ENCODE data around the gene APBB3. TPM values are rescaled to one million over a fixed set of nuclear protein-coding genes. Genes with fewer than 3 reads are reported as not detected.

The APBB3 gene
- total RNA-seq, 1 donor from 2014 or later = 20.7 TPM

DNA sequence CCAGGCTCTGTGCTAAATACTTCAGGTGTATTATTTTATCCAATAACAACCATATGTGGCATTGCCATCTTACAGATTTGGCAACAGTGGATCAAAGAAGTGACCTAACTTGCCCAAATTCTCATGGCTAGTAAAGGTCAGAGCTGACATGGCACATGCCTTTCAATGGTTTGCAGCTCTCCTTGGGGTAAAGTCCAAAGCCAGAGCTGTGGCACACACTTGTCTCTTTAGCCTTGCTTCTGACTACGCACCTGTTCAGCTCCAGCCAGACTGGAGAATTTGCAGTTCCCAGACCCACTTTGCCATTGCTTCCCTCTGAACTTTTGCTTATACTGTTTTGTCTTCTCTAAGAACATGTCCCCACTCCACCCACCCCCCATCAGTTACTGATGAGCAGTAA, 6.1 kb upstream of the APBB3 start:
- Histone ChIP-seq H3K27ac (no peak overlapping the region), H4K20me1 (ENCODE audit: low read depth) (no peaks in the 10 kb centered on the region), H3K4me3 (no peak overlapping the region), H3K9ac (no peak overlapping the region), H3K79me2 (ENCODE audit: low read depth) (peaks cover 10% of the 10 kb centered on the region), H3K27me3 (no peaks in the 10 kb centered on the region), H3K4me2 (no peak overlapping the region), H3F3A (ENCODE audit: low read depth) (no peaks in the 10 kb centered on the region), H3K9me3 (ENCODE audit: low read depth) (no peaks in the 10 kb centered on the region), H2AFZ (replicated peaks) (no peak overlapping the region), H3K36me3 (no peaks in the 10 kb centered on the region), H3K4me1 (peaks cover 5% of the 10 kb centered on the region)
- H3K36me3 Mint-ChIP-seq = peaks cover 11% of the 10 kb centered on the region
- H3K9me3 Mint-ChIP-seq = no peaks in the 10 kb centered on the region
- no peak overlapping the region for H3K4me3 Mint-ChIP-seq
- no peak overlapping the region for H3K27ac Mint-ChIP-seq
- DNase-seq (ENCODE audit: low spot score) = no peak
- peaks cover 8% of the 10 kb centered on the region for H3K27me3 Mint-ChIP-seq (ENCODE audit: insufficient read depth, low read depth)
- H3K4me1 Mint-ChIP-seq = peaks cover 5% of the 10 kb centered on the region
- no peak for TF ChIP-seq EZH2 (IDR thresholded peaks at IDR 0.05)
- TF ChIP-seq, protein P1, sequence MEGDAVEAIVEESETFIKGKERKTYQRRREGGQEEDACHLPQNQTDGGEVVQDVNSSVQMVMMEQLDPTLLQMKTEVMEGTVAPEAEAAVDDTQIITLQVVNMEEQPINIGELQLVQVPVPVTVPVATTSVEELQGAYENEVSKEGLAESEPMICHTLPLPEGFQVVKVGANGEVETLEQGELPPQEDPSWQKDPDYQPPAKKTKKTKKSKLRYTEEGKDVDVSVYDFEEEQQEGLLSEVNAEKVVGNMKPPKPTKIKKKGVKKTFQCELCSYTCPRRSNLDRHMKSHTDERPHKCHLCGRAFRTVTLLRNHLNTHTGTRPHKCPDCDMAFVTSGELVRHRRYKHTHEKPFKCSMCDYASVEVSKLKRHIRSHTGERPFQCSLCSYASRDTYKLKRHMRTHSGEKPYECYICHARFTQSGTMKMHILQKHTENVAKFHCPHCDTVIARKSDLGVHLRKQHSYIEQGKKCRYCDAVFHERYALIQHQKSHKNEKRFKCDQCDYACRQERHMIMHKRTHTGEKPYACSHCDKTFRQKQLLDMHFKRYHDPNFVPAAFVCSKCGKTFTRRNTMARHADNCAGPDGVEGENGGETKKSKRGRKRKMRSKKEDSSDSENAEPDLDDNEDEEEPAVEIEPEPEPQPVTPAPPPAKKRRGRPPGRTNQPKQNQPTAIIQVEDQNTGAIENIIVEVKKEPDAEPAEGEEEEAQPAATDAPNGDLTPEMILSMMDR (IDR thresholded peaks at IDR 0.05) = no peak
- no peak for TF ChIP-seq EZH2phosphoT487 (IDR thresholded peaks at IDR 0.05)

DNA sequence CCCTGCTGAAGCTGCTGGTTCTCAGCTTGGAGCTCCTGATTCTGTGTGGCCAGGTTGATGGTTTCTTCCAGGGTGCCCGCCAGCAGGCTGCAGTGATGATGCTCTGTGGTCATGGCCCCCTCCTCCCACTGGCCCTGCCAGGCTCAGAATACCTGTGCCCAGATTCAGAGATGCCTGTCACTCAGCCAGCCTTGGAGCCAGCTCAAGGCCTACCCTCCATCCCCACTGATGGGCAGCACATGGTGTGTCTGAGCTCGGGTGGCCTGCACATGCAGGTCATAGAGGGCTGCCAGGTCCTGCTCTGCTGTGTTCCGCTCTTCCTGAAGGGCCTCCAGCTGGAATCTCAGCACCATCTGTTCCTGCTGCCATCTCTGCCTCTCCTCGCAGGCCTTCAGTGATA, 5.7 kb upstream of the APBB3 start:
- Histone ChIP-seq H3K79me2 (ENCODE audit: low read depth) (peaks cover 14% of the 10 kb centered on the region), H3K9ac (no peak overlapping the region), H3K27ac (no peak overlapping the region), H3K9me3 (ENCODE audit: low read depth) (no peaks in the 10 kb centered on the region), H3F3A (ENCODE audit: low read depth) (no peaks in the 10 kb centered on the region), H3K27me3 (no peaks in the 10 kb centered on the region), H2AFZ (replicated peaks) (no peak overlapping the region), H3K4me2 (no peak overlapping the region), H4K20me1 (ENCODE audit: low read depth) (no peaks in the 10 kb centered on the region), H3K4me3 (no peak overlapping the region), H3K36me3 (no peaks in the 10 kb centered on the region), H3K4me1 (peaks cover 7% of the 10 kb centered on the region)
- no peak overlapping the region for H3K4me3 Mint-ChIP-seq
- H3K36me3 Mint-ChIP-seq = peaks cover 11% of the 10 kb centered on the region
- H3K4me1 Mint-ChIP-seq = peaks cover 8% of the 10 kb centered on the region
- no peaks in the 10 kb centered on the region for H3K9me3 Mint-ChIP-seq
- H3K27ac Mint-ChIP-seq = no peak overlapping the region
- no peak for DNase-seq (ENCODE audit: low spot score)
- TF ChIP-seq EZH2phosphoT487 (IDR thresholded peaks at IDR 0.05) (no peak), EZH2 (IDR thresholded peaks at IDR 0.05) (no peak)
- TF ChIP-seq, protein P1 (IDR thresholded peaks at IDR 0.05) = no peak
- H3K27me3 Mint-ChIP-seq (ENCODE audit: insufficient read depth, low read depth) = peaks cover 8% of the 10 kb centered on the region

DNA sequence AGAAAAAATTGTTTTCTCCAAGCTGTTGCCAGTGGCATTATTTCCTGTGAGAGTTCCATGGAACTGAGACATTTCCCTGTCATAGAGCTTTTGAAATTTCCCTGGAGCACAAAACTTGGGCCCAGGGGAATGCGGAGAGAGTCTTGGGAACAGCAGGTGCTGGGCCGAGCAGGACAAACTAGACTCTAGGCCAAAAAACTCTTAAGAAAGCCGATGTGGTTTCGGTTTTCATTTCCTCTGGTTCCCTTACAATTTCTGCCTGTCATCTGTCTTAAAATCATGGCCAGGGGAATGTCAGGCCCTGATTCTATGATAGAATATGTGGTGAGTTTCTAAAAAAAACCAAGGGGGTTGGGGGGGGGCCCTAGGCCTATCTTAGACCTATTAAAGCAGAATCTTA, 4.8 kb upstream of the APBB3 start:
- H3F3A ChIP-seq (ENCODE audit: low read depth) = no peaks in the 10 kb centered on the region
- H3K36me3 ChIP-seq = no peaks in the 10 kb centered on the region
- no peak overlapping the region for H3K4me2 ChIP-seq
- Mint-ChIP-seq H3K27ac (no peak overlapping the region), H3K4me3 (no peak overlapping the region), H3K36me3 (peaks cover 11% of the 10 kb centered on the region), H3K27me3 (ENCODE audit: insufficient read depth, low read depth) (peaks cover 11% of the 10 kb centered on the region), H3K4me1 (peaks cover 15% of the 10 kb centered on the region), H3K9me3 (no peaks in the 10 kb centered on the region)
- peaks cover 7% of the 10 kb centered on the region for H3K4me1 ChIP-seq
- no peaks in the 10 kb centered on the region for H4K20me1 ChIP-seq (ENCODE audit: low read depth)
- no peak overlapping the region for H3K9ac ChIP-seq
- TF ChIP-seq EZH2 (IDR thresholded peaks at IDR 0.05) = no peak
- TF ChIP-seq, protein P1 (IDR thresholded peaks at IDR 0.05) = no peak
- TF ChIP-seq EZH2phosphoT487 (IDR thresholded peaks at IDR 0.05) = no peak
- no peak overlapping the region for H3K4me3 ChIP-seq
- H3K27ac ChIP-seq = no peak overlapping the region
- H2AFZ ChIP-seq (replicated peaks) = no peak overlapping the region
- no peak for DNase-seq (ENCODE audit: low spot score)
- H3K27me3 ChIP-seq = no peaks in the 10 kb centered on the region
- peaks cover 18% of the 10 kb centered on the region for H3K79me2 ChIP-seq (ENCODE audit: low read depth)
- no peaks in the 10 kb centered on the region for H3K9me3 ChIP-seq (ENCODE audit: low read depth)
